ENCODE data around the gene NDN. TPM values are rescaled to one million over a fixed set of nuclear protein-coding genes. Genes with fewer than 3 reads are reported as not detected.

NDN gene
- total and polyA plus RNA-seq, 4 donors = 3.2 to 37.2 (median 4.0) TPM

DNA sequence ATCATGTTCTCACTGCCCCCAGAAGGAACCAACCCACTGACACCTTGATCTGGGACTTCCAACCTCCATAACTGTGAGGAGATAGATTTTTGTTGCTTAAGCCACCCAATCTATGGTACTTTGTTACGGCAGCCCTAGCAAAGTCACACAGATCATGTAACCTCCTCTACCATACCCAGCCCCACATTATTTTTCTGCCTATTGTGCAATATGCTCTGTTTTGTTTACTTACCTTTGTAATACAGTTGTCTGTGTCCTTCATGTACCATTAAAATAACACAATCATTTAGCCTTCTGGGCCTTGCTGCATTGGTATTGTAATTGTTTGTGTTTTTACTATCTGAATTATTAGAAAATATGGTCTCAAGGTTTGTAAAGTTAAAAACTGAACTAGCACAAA lies 16.1 kb downstream of the NDN start:
- 67% methylated on average over 1 of the region's 1 CpG for WGBS
- no peak for DNase-seq (ENCODE audit: low spot score)
- no peak overlapping the region for H3K4me3 ChIP-seq (ENCODE audit: low read depth in 1 of 3, low read length in 3 of 3)
- no peaks in the 10 kb centered on the region for H3K36me3 ChIP-seq (ENCODE audit: control insufficient read depth in 4 of 4, insufficient read depth in 3 of 4, low read depth in 1 of 4, low read length in 3 of 4)
- no peak overlapping the region for H3K9ac ChIP-seq (ENCODE audit: low read depth in 1 of 2, low read length in 2 of 2)
- H3K27me3 ChIP-seq (ENCODE audit: control insufficient read depth in 4 of 4, insufficient read depth in 4 of 4, low read length in 3 of 4) = no peaks in the 10 kb centered on the region
- H3K27ac ChIP-seq (ENCODE audit: low read depth in 1 of 2, low read length in 2 of 2) = no peak overlapping the region
- no peaks in the 10 kb centered on the region for H3K9me3 ChIP-seq (ENCODE audit: control insufficient read depth in 4 of 4, low read length in 3 of 4)
- TF ChIP-seq SP1 (IDR thresholded peaks at IDR 0.05) (no peak), EGR1 (IDR thresholded peaks at IDR 0.05; ENCODE audit: low read depth in 2 of 2) (no peak), FOXA1 (IDR thresholded peaks at IDR 0.05) (no peak), JUND (IDR thresholded peaks at IDR 0.05) (no peak), RAD21 (IDR thresholded peaks at IDR 0.05) (no peak), NR2F2 (IDR thresholded peaks at IDR 0.05) (no peak), HNF4A (conservative IDR thresholded peaks at IDR 0.05) (no peak), YY1 (IDR thresholded peaks at IDR 0.05) (no peak), FOXA2 (IDR thresholded peaks at IDR 0.05) (no peak), TAF1 (conservative IDR thresholded peaks at IDR 0.05) (no peak)
- TF ChIP-seq, protein P1, sequence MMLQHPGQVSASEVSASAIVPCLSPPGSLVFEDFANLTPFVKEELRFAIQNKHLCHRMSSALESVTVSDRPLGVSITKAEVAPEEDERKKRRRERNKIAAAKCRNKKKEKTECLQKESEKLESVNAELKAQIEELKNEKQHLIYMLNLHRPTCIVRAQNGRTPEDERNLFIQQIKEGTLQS (IDR thresholded peaks at IDR 0.05) = no peak
- TF ChIP-seq, protein P2, sequence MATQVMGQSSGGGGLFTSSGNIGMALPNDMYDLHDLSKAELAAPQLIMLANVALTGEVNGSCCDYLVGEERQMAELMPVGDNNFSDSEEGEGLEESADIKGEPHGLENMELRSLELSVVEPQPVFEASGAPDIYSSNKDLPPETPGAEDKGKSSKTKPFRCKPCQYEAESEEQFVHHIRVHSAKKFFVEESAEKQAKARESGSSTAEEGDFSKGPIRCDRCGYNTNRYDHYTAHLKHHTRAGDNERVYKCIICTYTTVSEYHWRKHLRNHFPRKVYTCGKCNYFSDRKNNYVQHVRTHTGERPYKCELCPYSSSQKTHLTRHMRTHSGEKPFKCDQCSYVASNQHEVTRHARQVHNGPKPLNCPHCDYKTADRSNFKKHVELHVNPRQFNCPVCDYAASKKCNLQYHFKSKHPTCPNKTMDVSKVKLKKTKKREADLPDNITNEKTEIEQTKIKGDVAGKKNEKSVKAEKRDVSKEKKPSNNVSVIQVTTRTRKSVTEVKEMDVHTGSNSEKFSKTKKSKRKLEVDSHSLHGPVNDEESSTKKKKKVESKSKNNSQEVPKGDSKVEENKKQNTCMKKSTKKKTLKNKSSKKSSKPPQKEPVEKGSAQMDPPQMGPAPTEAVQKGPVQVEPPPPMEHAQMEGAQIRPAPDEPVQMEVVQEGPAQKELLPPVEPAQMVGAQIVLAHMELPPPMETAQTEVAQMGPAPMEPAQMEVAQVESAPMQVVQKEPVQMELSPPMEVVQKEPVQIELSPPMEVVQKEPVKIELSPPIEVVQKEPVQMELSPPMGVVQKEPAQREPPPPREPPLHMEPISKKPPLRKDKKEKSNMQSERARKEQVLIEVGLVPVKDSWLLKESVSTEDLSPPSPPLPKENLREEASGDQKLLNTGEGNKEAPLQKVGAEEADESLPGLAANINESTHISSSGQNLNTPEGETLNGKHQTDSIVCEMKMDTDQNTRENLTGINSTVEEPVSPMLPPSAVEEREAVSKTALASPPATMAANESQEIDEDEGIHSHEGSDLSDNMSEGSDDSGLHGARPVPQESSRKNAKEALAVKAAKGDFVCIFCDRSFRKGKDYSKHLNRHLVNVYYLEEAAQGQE (IDR thresholded peaks at IDR 0.05) = no peak
- TF ChIP-seq, protein P3, sequence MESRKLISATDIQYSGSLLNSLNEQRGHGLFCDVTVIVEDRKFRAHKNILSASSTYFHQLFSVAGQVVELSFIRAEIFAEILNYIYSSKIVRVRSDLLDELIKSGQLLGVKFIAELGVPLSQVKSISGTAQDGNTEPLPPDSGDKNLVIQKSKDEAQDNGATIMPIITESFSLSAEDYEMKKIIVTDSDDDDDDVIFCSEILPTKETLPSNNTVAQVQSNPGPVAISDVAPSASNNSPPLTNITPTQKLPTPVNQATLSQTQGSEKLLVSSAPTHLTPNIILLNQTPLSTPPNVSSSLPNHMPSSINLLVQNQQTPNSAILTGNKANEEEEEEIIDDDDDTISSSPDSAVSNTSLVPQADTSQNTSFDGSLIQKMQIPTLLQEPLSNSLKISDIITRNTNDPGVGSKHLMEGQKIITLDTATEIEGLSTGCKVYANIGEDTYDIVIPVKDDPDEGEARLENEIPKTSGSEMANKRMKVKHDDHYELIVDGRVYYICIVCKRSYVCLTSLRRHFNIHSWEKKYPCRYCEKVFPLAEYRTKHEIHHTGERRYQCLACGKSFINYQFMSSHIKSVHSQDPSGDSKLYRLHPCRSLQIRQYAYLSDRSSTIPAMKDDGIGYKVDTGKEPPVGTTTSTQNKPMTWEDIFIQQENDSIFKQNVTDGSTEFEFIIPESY (IDR thresholded peaks at IDR 0.05) = no peak
- TF ChIP-seq, protein P4, sequence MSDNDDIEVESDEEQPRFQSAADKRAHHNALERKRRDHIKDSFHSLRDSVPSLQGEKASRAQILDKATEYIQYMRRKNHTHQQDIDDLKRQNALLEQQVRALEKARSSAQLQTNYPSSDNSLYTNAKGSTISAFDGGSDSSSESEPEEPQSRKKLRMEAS (IDR thresholded peaks at IDR 0.05) = no peak
- H3K4me1 ChIP-seq (ENCODE audit: control insufficient read depth in 4 of 4, insufficient read depth in 4 of 4, low read length in 3 of 4) = no peaks in the 10 kb centered on the region

DNA sequence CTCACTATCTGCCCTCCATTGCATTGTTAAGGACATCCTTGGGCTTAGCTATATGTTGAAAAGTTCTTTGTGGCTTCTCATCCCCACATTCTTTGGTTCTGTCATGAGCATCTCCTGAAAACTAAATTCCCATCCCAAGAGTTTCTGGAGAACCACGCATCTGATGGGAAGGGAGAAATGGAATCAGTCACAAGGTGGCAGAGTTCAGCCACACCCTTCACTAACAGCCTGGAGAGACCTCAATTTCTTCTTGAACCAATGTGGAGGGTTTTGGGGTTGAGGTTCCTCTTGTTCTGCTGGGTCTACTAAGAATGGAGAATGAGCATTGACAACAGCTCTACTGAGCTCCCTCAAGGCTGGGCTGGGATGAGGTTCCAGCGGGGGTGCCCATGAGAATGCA lies 23.9 kb downstream of the NDN start:
- Histone ChIP-seq H3K27ac (ENCODE audit: low read depth in 1 of 2, low read length in 2 of 2) (no peak overlapping the region), H3K9me3 (ENCODE audit: control insufficient read depth in 4 of 4, low read length in 3 of 4) (no peaks in the 10 kb centered on the region), H3K4me3 (ENCODE audit: low read depth in 1 of 3, low read length in 3 of 3) (no peak overlapping the region), H3K36me3 (ENCODE audit: control insufficient read depth in 4 of 4, insufficient read depth in 3 of 4, low read depth in 1 of 4, low read length in 3 of 4) (no peaks in the 10 kb centered on the region), H3K27me3 (ENCODE audit: control insufficient read depth in 4 of 4, insufficient read depth in 4 of 4, low read length in 3 of 4) (peaks cover 0 to 3% (median 0%) of the 10 kb centered on the region in 4 donors), H3K4me1 (ENCODE audit: control insufficient read depth in 4 of 4, insufficient read depth in 4 of 4, low read length in 3 of 4) (no peaks in the 10 kb centered on the region), H3K9ac (ENCODE audit: low read depth in 1 of 2, low read length in 2 of 2) (no peak overlapping the region)
- TF ChIP-seq, protein P3 (IDR thresholded peaks at IDR 0.05) = no peak
- TF ChIP-seq EGR1 (IDR thresholded peaks at IDR 0.05; ENCODE audit: low read depth in 2 of 2) = no peak
- TF ChIP-seq HNF4G (IDR thresholded peaks at IDR 0.05) = no peak
- TF ChIP-seq, protein P2 (IDR thresholded peaks at IDR 0.05) = no peak
- TF ChIP-seq GABPA (IDR thresholded peaks at IDR 0.05 in 1 of 2, conservative IDR thresholded peaks at IDR 0.05 in 1 of 2) = no peak
- TF ChIP-seq TAF1 (conservative IDR thresholded peaks at IDR 0.05) = no peak
- TF ChIP-seq, protein P5, sequence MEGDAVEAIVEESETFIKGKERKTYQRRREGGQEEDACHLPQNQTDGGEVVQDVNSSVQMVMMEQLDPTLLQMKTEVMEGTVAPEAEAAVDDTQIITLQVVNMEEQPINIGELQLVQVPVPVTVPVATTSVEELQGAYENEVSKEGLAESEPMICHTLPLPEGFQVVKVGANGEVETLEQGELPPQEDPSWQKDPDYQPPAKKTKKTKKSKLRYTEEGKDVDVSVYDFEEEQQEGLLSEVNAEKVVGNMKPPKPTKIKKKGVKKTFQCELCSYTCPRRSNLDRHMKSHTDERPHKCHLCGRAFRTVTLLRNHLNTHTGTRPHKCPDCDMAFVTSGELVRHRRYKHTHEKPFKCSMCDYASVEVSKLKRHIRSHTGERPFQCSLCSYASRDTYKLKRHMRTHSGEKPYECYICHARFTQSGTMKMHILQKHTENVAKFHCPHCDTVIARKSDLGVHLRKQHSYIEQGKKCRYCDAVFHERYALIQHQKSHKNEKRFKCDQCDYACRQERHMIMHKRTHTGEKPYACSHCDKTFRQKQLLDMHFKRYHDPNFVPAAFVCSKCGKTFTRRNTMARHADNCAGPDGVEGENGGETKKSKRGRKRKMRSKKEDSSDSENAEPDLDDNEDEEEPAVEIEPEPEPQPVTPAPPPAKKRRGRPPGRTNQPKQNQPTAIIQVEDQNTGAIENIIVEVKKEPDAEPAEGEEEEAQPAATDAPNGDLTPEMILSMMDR (IDR thresholded peaks at IDR 0.05; ENCODE audit: low read depth, low read length, missing input control) = no peak
- TF ChIP-seq YY1 (IDR thresholded peaks at IDR 0.05) = no peak
- TF ChIP-seq FOXA2 (IDR thresholded peaks at IDR 0.05) = no peak
- TF ChIP-seq, protein P4 (IDR thresholded peaks at IDR 0.05) = no peak
- TF ChIP-seq SP1 (IDR thresholded peaks at IDR 0.05) = no peak
- no peak for TF ChIP-seq FOXA1 (IDR thresholded peaks at IDR 0.05)
- TF ChIP-seq, protein P1 (IDR thresholded peaks at IDR 0.05) = no peak
- TF ChIP-seq JUND (IDR thresholded peaks at IDR 0.05) = no peak
- WGBS = 39% methylated on average over 2 of the region's 2 CpGs
- DNase-seq (ENCODE audit: low spot score) = no peak

Measured in liver (tissue), 9 donors.